ENCODE results near the gene DNAAF5. TPM values are rescaled to one million over a fixed set of nuclear protein-coding genes. Genes with fewer than 3 reads are reported as not detected.

Gene DNAAF5
- total RNA-seq, 2 donors from 2014 or later, result 17.9 to 46.5 TPM

DNA sequence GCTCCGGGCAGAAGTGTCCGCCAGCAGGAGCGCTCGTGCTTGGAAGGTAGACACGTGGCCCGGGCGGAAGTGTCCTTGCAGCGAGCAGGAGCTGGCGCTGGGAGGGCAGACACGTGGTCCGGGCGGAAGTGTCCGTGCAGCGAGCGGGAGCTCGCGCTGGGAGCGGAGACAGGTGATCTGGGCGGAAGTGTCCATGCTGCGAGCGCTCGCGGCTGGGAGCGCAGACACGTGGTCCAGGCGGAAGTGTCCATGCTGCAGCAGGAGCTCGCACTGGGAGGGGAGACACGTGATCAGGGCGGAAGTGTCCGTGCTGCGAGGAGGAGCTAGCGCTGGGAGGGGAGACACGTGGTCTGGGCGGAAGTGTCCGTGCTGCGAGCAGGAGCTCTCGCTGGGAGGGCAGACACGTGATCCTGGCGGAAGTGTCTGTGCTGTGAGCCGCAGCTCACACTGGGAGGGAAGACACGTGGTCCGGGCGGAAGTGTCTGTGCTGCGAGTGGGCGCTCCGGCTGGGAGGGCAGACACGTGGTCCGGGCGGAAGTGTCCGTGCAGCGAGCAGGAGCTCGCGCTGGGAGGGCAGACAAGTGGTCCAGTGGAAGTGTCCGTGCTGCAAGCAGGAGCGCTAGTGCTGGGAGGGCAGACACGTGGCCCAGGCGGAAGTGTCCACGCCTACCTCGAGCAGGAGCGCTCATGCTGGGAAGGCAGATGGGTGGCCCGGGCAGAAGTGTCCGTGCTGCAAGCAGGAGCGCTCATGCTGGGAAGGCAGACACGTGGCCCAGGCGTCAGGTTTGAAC, 41.6 kb downstream of the DNAAF5 start:
- no peak for ATAC-seq
- Histone ChIP-seq H3K36me3 (replicated peaks in 1 of 2; ENCODE audit: insufficient read depth in 1 of 2, low read depth in 2 of 2) (peaks cover 8 to 19% of the 10 kb centered on the region in 2 donors), H3K27ac (no peak overlapping the region), H3K27me3 (no peaks in the 10 kb centered on the region), H3K9me3 (no peaks in the 10 kb centered on the region), H3K4me3 (no peak overlapping the region), H3K4me1 (peaks cover 29% of the 10 kb centered on the region)
- 87 to 89% methylated on average over 65 of the region's 65 CpGs for WGBS, 2 donors
- no peak for TF ChIP-seq CTCF (IDR thresholded peaks at IDR 0.05)
- no peak for TF ChIP-seq POLR2A (IDR thresholded peaks at IDR 0.05)
- intact Hi-C loops (cut with DNase I), result no loop called here
- DNase-seq, result peak in 1 of 4 donors; percentile 26

DNA sequence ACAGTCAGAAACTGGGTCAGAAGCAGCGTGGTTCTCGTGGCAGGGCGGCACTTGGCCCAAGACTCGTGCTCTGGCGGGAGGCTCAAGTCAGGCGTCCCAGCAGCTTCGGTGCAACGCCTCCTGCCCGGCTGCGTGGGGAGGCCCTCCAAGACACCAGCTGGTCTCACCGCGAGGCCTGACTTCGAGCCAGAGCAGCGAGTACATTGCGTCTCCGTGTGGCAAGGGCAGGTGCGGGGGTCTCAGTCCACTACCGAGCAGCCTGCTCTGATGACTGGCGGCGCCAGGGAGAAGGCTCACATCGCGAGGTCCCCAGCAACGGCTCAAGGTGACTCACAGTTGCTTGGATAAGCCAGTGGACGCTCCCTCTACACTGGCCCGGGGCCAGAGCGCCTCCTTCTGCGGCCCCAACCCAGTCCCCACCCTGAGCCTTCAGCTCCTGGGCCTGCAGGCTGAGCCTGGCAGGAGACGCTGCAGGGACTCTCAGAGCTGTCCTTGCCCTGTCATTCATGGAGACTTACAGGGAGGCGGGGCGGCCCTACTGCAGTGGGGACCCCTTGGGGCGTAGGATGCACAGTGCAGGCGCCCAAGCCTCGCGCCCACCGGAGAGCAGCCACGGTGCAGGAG, 42.5 kb downstream of the DNAAF5 start:
- Histone ChIP-seq H3K36me3 (replicated peaks in 1 of 2; ENCODE audit: insufficient read depth in 1 of 2, low read depth in 2 of 2) (peaks cover 5 to 14% of the 10 kb centered on the region in 2 donors), H3K27me3 (no peaks in the 10 kb centered on the region), H3K9me3 (no peaks in the 10 kb centered on the region), H3K4me3 (no peak overlapping the region), H3K4me1 (peaks cover 29% of the 10 kb centered on the region), H3K27ac (no peak overlapping the region)
- no peak for ATAC-seq
- WGBS, 2 donors, result 88 to 90% methylated on average over 20 to 34 of the region's 36 CpGs
- TF ChIP-seq POLR2A (IDR thresholded peaks at IDR 0.05) (no peak), CTCF (IDR thresholded peaks at IDR 0.05) (no peak)
- DNase-seq, result peak in 2 of 4 donors; percentile 19 to 31
- intact Hi-C loops (cut with DNase I), result no loop called here

DNA sequence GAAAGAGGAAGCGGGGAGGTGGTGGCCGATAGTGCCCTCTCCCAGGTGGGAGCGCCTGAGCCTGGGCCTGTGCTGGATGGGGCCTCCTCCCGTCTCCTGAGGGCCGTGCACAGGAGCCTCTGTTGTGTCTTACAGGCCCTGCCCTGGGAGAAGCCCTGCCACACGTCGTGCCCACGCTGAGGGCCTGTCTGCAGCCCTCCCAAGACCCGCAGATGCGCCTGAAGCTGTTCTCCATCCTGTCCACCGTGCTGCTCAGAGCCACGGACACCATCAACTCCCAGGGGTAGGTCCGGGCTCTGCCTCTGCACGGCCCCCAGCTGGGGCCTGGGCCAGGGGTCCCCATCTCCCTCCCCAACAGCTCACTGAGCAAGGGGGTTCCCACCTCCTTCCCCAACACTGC, 43.8 kb downstream of the DNAAF5 start:
- 88 to 91% methylated on average over 8 to 14 of the region's 14 CpGs for WGBS, 2 donors
- TF ChIP-seq CTCF (IDR thresholded peaks at IDR 0.05), result no peak
- TF ChIP-seq POLR2A (IDR thresholded peaks at IDR 0.05), result no peak

GRCh38 chr7:770741-771166, 44.3 kb downstream of the DNAAF5 start:
- H3K27me3 ChIP-seq, result no peaks in the 10 kb centered on the region
- intact Hi-C loops (cut with DNase I), result no loop called here
- no peak overlapping the region for H3K4me3 ChIP-seq
- DNase-seq, result no peak
- ATAC-seq, result peak; percentile 50
- H3K9me3 ChIP-seq, result no peaks in the 10 kb centered on the region
- H3K36me3 ChIP-seq (replicated peaks in 1 of 2; ENCODE audit: insufficient read depth in 1 of 2, low read depth in 2 of 2), result peaks cover 0 to 2% of the 10 kb centered on the region in 2 donors
- peak overlapping the region; percentile 81 to 92 (median 90) for H3K27ac ChIP-seq
- WGBS, 2 donors, result 15 to 22% methylated on average over 2 to 4 of the region's 7 CpGs
- peaks cover 29% of the 10 kb centered on the region for H3K4me1 ChIP-seq
- no peak for TF ChIP-seq POLR2A (IDR thresholded peaks at IDR 0.05)

More for the DNA sequence above, 43.8 kb downstream of the DNAAF5 start:
- intact Hi-C loops (cut with DNase I), result no loop called here
- Histone ChIP-seq H3K36me3 (replicated peaks in 1 of 2; ENCODE audit: insufficient read depth in 1 of 2, low read depth in 2 of 2) (peaks cover 0 to 5% of the 10 kb centered on the region in 2 donors), H3K27ac (peak overlapping the region; percentile 81 to 92 (median 90)), H3K27me3 (no peaks in the 10 kb centered on the region), H3K4me3 (no peak overlapping the region), H3K9me3 (no peaks in the 10 kb centered on the region), H3K4me1 (peaks cover 29% of the 10 kb centered on the region)
- ATAC-seq, result no peak
- DNase-seq, result no peak

GRCh38 chr7:771234-772004, 44.9 kb downstream of the DNAAF5 start:
- peaks cover 0 to 2% of the 10 kb centered on the region in 2 donors for H3K36me3 ChIP-seq (replicated peaks in 1 of 2; ENCODE audit: insufficient read depth in 1 of 2, low read depth in 2 of 2)

More at GRCh38 chr7:771234-772004, 44.9 kb downstream of the DNAAF5 start:
- 15 to 18% methylated on average over 16 to 24 of the region's 24 CpGs for WGBS, 2 donors
- DNase-seq, result peak; percentile 88 to 95 (median 94)
- Histone ChIP-seq H3K4me3 (no peak overlapping the region), H3K4me1 (peaks cover 29% of the 10 kb centered on the region), H3K27ac (peak overlapping the region; percentile 81 to 92 (median 90)), H3K9me3 (no peaks in the 10 kb centered on the region), H3K27me3 (no peaks in the 10 kb centered on the region)
- TF ChIP-seq POLR2A (IDR thresholded peaks at IDR 0.05) (peak in 2 of 3 donors; percentile 34 to 36), CTCF (IDR thresholded peaks at IDR 0.05) (no peak)
- intact Hi-C loops (cut with DNase I), result no loop called here
- ATAC-seq, result peak; percentile 90

All from body of pancreas (tissue), 4 donors.